AML-193 (cell line): Measurements from ENCODE around the gene ITGA11.

Source experiments
- DNase-seq, 2 experiments: peaks; one replicate each; lab custom pipeline; 2025; lab: John Stamatoyannopoulos, UW

The ITGA11 gene

GRCh38 chr15:68353421-68354135 lies 78.4 kb downstream of the ITGA11 start:
- no peak for DNase-seq

- DNase-seq = peak; percentile 4 to 23
Observed at GRCh38 chr15:68352401-68353062, 79.4 kb downstream of the ITGA11 start.

DNA sequence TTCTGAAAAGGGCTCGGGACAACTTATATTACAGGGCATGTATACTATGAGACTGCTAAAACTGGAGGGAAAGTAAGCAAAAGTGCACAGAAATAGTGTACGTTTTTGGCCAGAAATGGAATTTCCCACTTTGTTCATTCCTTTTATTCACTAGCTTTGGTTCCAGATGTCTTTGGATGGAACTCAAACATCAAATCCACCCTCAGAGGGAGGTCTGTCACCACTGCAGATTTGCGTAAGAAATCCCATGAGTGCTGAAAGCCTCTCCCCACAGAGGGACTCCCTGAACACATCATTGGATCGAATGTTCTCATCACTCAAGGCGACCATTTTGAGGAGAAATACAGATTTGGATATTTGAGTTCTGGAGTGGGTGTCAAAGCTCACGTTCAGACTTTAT lies 82.8 kb downstream of the ITGA11 start:
- no peak for DNase-seq

DNA sequence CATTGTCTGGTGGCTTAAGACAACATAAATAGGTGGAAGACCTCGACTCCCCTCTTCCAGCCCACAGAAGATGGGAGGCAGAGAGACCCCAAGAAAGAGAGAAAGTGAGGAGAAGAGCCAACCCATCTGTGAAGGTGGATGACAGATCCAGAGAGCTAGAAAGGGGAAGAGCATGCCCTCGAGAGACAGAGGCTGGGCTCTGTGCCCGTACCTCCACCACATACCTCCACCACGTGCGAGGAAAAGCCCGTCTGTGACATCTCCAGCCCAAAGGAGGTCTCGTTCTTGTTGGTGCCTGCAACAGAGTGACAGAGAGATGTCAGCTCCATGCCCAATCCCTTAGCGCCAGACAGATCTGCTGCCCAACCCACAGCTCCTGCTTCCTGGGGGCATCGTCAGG lies 83.4 kb downstream of the ITGA11 start:
- no peak for DNase-seq

- no peak for DNase-seq
Observed at GRCh38 chr15:68348081-68348480, 83.9 kb downstream of the ITGA11 start.

GRCh38 chr15:68347392-68347791 lies 84.6 kb downstream of the ITGA11 start:
- DNase-seq = no peak

DNA sequence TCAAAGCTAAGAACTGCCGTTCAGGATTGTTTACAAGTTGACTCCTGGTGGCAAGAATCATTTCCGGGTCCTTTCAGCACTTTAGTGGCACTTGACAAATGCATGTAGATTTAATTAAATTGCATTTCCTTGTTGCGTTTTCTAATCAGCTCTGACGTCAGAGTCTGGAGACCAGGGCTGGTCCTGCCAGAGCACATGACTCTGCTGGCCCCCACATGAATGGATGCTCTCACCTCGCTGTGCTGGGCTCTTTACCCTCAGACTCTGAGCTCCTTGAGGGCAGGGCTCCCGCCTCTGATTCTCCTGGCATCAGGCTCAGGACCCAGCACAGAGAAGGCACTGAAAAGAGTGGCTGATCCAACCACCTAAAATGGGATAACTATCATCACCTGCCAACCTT lies 85.0 kb downstream of the ITGA11 start:
- no peak for DNase-seq

GRCh38 chr15:68345481-68345880 lies 86.5 kb downstream of the ITGA11 start:
- DNase-seq = no peak

DNA sequence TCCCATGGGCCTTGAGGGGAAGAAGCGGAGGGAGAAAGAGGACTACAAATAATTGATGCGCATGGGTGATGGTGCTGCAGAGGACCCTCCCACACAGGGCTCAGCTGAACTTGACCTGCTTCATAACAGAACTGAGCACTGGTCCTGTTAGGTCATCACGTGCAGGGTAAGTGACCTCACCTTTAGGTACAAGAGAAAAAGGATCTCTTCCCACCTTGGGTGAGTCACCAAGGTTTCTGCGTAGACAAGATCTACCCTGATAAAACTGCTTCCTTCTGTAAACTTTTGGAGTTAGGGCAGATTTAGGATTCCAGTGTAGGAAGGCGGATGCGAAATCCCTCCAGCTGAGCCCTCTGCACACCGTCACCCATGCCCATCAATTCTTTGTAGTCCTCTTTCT lies 87.4 kb downstream of the ITGA11 start:
- DNase-seq = no peak

DNA sequence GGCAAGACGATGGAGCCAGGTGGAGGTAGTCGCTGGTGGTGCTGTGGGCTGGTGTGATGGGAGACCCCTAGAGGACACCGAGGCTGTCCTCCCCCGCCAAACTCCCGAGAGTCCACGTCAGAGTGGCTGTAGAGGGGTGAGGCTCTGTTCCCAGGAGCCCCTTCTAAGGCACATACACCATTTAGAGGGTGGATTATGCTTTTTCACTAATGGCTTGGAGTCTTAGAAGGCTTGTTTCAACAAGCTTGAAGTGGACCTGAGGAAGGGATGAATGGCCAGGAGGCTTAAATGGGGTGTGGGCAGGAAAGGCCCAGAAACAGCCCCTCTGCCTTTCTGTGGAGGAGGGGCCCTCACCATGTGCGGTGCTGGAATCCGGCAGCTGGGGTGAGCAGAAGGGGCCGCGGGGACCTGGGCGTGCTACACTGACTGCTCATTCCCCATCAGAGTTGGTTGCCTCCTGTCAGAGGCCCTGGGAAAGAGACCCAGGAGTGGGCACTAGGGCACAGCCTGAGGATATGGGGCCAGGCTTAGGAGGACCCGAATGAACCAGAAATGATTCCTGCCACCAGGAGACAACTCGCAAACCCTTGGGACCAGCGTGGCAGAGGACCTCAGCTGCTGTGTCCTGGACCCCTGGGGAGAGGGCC lies 88.3 kb downstream of the ITGA11 start:
- no peak for DNase-seq

DNA sequence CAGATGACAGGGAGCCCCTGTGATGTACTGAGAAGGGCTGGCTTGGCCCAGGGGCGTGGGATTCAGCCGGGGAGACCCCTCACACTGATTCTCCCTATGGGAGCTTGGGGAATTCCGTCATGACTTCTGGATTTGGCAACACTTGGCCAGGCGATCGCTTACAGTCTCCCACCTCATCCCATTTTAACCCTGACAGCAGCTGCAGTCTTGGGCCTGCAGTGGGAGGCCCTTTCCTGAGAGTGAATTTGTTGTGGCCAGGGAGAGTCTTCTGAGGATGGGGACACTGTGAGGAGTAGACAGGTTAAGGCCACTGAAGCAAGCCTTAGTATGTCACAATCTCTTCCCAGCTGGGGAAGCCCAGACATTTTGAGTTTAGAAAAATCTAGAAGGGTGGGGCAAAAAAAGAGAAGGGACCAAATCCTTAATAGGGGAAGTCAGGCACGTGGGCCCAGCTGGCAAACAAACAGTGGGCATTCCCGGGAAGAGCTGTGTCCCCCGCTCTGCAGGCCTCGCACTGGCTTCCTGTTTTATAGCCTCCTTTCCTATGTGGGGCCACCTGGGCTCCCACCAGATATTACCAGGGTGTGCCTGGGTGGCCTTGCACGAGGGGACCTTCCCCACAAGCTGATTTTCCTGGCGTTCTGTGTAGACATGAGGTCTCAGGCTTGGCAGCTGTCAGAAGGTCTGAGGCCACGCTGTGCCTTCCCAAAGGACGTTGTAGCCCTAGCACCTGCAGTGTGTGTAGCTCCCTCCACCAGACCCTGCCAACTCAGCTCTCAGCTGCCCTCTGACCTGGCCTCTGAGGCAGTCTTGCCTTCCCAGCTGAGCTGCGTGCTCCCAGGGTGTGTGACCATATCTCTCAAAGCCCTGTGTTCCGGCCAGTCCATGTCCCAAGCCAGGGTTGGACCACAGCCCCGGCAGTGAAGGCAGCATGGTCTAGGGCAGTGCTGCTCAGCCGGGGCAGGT lies 89.9 kb downstream of the ITGA11 start:
- no peak for DNase-seq

DNA sequence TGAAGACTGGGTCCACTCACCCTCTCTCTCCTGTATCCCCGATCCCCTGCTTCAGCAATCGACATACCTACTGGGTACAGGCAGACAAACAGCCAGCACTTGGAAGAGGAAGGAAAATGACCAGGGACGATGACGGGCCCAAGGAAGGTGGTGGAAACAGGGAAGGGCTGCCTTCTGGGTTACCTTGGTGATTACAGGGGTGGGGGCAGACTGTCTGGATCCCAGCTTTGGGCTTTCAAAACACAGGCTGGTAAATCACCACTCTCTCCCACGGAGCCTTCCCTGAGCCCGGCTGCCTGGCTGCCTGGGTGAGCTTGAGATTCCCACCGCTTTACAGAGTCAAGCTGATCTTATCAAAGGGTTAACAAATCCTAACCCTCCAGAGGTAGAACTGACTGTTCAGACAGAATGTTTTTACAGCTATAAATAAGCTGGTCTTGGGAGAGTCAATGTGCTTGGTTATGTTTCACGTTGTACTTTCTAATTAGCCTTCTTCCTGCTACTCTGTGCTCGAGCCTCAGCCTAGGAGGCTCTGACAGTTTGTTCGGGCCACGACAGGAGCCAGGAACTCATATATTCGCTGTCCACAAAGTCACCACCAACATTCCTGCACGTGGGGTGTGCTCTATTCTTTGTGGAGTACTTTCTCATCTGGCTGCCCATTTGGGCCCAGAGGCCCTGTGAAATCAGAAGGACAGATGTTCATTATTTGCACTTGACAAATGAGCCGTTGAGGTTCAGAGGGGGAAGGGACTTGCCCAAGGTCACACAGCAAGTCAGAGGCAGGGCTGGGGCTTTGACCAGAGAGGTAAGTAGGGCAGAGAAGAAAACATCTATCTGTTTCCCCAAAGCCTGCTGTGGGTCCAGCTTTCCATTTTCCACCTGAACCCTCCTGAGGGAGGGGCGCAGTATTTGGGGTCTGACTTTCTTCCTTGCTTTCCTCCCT lies 91.0 kb downstream of the ITGA11 start:
- DNase-seq = no peak

- no peak for DNase-seq
Observed at GRCh38 chr15:68339481-68339880, 92.5 kb downstream of the ITGA11 start.

DNA sequence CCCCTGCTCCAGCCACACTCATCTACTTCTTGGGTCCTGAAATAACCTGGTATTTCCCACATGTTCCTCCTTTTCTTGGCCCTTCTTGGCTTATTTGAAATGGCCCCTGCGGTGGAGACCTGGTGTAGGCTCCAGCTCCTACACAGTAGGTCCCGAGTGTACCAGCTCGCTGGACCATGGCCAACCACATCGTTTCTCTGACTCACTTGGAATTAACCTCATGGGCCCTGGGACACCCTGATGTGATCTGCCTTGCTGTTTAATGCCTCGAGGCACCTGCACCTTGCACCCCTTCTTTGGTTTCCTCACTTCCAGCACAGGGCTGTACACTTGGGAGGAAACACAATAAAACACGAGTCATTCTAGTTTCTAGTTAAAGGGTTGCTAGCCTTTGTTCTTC lies 94.1 kb downstream of the ITGA11 start:
- DNase-seq = no peak

DNA sequence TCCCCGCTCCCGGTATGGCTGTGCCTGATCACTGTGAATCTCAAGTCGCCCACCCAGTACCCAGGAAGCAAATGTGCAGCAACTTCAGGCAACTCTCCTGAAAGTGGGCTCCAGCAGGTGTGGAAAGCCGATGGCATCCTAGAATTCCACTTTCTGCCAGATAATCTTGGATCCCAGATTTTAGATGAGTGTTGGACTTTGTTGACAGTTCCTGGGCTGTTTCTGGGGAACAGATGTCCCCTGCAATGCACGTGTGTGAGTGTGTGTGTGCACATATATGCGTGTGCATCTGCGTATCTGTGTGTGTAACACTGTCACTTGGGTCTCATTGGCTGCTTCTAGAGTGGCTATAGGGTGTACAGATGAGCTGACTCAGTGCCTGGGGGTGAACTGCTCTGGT lies 95.4 kb downstream of the ITGA11 start:
- DNase-seq = no peak

GRCh38 chr15:68335655-68336054 lies 96.3 kb downstream of the ITGA11 start:
- no peak for DNase-seq

GRCh38 chr15:68335251-68335650 lies 96.7 kb downstream of the ITGA11 start:
- no peak for DNase-seq

DNA sequence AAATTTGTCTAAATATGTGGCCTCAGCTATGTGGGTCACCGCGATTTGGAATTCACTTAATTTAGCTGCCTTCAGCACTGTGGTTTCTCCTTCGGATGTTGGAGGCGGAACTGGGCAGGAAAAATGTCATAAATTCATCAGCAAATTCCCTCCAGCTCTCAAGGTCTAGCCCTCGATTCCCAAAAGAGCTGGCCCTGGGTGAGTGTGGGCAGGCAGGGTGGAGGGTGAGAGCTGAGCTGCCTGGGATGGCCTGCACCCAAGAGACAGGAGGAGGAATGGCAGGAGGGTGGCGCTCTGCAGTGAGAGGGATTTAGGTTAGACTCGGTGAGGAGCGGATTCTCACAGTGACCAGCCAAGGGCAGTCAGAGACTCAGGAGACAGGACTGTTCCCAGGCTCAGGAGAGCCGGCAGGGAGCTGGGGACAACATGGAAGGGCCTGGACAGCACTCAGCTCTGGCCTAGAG lies 97.3 kb downstream of the ITGA11 start:
- DNase-seq = no peak

DNA sequence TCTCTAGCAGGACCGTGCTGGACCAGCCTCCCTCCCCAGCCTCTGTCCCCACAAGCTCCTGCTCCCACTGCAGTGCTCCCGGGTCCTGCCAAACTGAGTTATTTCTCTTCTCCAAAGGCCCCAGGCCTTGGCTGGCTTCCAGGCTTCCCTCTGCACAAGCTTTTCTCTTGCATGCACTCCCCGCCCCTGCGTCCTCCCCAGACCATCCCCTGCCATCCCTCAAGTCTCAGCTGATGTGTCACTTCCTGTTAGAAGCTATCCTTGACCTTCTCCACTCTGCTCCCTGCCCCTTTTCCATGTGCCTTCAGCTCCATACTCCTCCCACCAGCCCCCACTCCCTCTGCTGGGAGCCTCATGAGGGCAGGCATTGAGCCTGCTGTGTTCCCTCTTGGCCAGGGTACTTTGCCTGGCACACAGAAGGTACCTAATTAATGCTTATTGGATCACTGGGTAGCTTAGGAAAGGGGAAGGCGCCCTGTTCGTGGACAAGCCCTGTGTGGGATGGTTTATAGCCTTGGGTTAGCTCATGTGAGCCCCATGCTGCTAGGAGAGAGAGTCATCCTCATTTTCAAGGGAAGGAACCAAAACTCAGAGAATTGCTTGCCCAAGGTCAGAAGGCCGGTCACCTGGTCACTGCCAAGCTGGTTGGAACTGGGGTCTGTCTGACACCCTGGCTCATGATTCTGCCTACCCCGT lies 98.0 kb downstream of the ITGA11 start:
- DNase-seq = no peak

- DNase-seq = no peak
Observed at GRCh38 chr15:68332266-68332665, 99.7 kb downstream of the ITGA11 start.
